CD14-positive monocyte (primary cell): Measurements from ENCODE around the gene CNPY2. TPM values are rescaled to one million over a fixed set of nuclear protein-coding genes. Genes with fewer than 3 reads are reported as not detected.

Experiments
- DNase-seq, 3 donors: peaks; one replicate each; pipeline ENCODE4 v3.0.0-alpha.2; 2011 to 2022
- H2AFZ ChIP-seq: 2 replicates; pipeline ENCODE4 v1.6.0; 2012; ENCODE audit warnings: mild to moderate bottlenecking, low read depth, low read length, inconsistent platforms; ENCODE audit not compliant: insufficient read depth, poor library complexity, severe bottlenecking
- H3K27ac ChIP-seq, 2 donors: 1 replicate in 1 of 2; 2 replicates in 1 of 2; pipeline ENCODE4 v1.5.1; 2012 to 2013; ENCODE audit warnings: low read length in 2 of 2, control low read depth in 1 of 2, inconsistent platforms in 1 of 2, low read depth in 1 of 2, mild to moderate bottlenecking in 1 of 2
- H3K27me3 ChIP-seq, 2 donors: one replicate each; pipeline versions ENCODE4 v1.6.0 to v1.6.1; 2011 to 2013; ENCODE audit warnings: low read length in 2 of 2; ENCODE audit not compliant: control insufficient read depth in 2 of 2, insufficient read depth in 2 of 2
- H3K36me3 ChIP-seq, 2 donors: replicated peaks in 1 of 2; 1 replicate in 1 of 2; 2 replicates in 1 of 2; pipeline versions ENCODE4 v1.5.1 to v1.6.1; 2012 to 2013; ENCODE audit warnings: low read length in 2 of 2, control low read depth in 1 of 2, inconsistent platforms in 1 of 2, mild to moderate bottlenecking in 1 of 2; ENCODE audit not compliant: insufficient read depth in 2 of 2, control insufficient read depth in 1 of 2
- H3K4me1 ChIP-seq, 2 donors: 1 replicate in 1 of 2; 2 replicates in 1 of 2; pipeline versions ENCODE4 v1.5.1 to v1.6.1; 2012 to 2013; ENCODE audit warnings: low read length in 2 of 2, control low read depth in 1 of 2, inconsistent platforms in 1 of 2, mild to moderate bottlenecking in 1 of 2, moderate library complexity in 1 of 2; ENCODE audit not compliant: insufficient read depth in 2 of 2, control insufficient read depth in 1 of 2
- H3K4me2 ChIP-seq: replicated peaks from 2 replicates; pipeline ENCODE3; 2012; ENCODE audit warnings: low read length, moderate library complexity, mild to moderate bottlenecking; ENCODE audit not compliant: poor library complexity, severe bottlenecking; ENCODE audit errors: extremely low read depth
- H3K4me3 ChIP-seq, 3 experiments: fragments of 200-600 bp in 1 of 3; sonication (generic) in 1 of 3; replicated peaks in 1 of 3; 1 replicate in 2 of 3; 2 replicates in 1 of 3; pipeline ENCODE4 v1.5.1; 2011 to 2013; ENCODE audit warnings: low read length in 3 of 3, mild to moderate bottlenecking in 3 of 3, control low read depth in 2 of 3, low read depth in 2 of 3, inconsistent platforms in 1 of 3, moderate library complexity in 1 of 3
- H3K79me2 ChIP-seq: 2 replicates; pipeline ENCODE4 v1.6.0; 2012; ENCODE audit warnings: mild to moderate bottlenecking, control low read depth, inconsistent platforms, low read length, moderate library complexity; ENCODE audit not compliant: insufficient read depth
- H3K9ac ChIP-seq: 2 replicates; pipeline ENCODE4 v1.6.0; 2017; ENCODE audit warnings: low read length, mild to moderate bottlenecking; ENCODE audit not compliant: insufficient read depth, poor library complexity, severe bottlenecking
- H3K9me3 ChIP-seq, 2 donors: replicated peaks in 1 of 2; 1 replicate in 1 of 2; 2 replicates in 1 of 2; pipeline versions ENCODE4 v1.5.1 to v1.6.1; 2012 to 2013; ENCODE audit warnings: low read length in 2 of 2, control low read depth in 1 of 2; ENCODE audit not compliant: control insufficient read depth in 1 of 2, insufficient read depth in 1 of 2
- H4K20me1 ChIP-seq: 2 replicates; pipeline ENCODE4 v1.6.0; 2012; ENCODE audit warnings: mild to moderate bottlenecking, low read length, control low read depth, moderate library complexity; ENCODE audit not compliant: insufficient read depth
- H3K27ac Mint-ChIP-seq, 7 donors: one replicate each; pipeline ENCODE4 v1.8.0; 2020; ENCODE audit warnings: mild to moderate bottlenecking in 7 of 7, mixed read lengths in 7 of 7, moderate library complexity in 6 of 7, inconsistent platforms in 2 of 7
- H3K27me3 Mint-ChIP-seq, 3 donors: one replicate each; pipeline ENCODE4 v1.8.0; 2021 to 2022; ENCODE audit warnings: low read depth in 3 of 3, mild to moderate bottlenecking in 3 of 3, mixed read lengths in 3 of 3, moderate library complexity in 3 of 3, inconsistent platforms in 1 of 3
- H3K36me3 Mint-ChIP-seq, 2 donors: one replicate each; pipeline ENCODE4 v1.8.0; 2020; ENCODE audit warnings: mixed read lengths in 2 of 2, inconsistent platforms in 1 of 2, mild to moderate bottlenecking in 1 of 2
- H3K4me1 Mint-ChIP-seq: one replicate; pipeline ENCODE4 v1.8.0; 2020; ENCODE audit warnings: mild to moderate bottlenecking, mixed read lengths
- H3K4me3 Mint-ChIP-seq, 2 donors: one replicate each; pipeline ENCODE4 v1.8.0; 2020; ENCODE audit warnings: mild to moderate bottlenecking in 2 of 2, mixed read lengths in 2 of 2, moderate library complexity in 1 of 2
- H3K9me3 Mint-ChIP-seq, 7 donors: one replicate each; pipeline ENCODE4 v1.8.0; 2020 to 2022; ENCODE audit warnings: mixed read lengths in 7 of 7, mild to moderate bottlenecking in 6 of 7, moderate library complexity in 6 of 7, inconsistent platforms in 2 of 7
- WGBS: methylation state at CpG from one replicate; pipeline ENCODE4 v1.1.5; 2013; ENCODE audit warnings: missing lambda C conversion rate; ENCODE audit not compliant: insufficient coverage; 5-methylcytosine and 5-hydroxymethylcytosine counted together
- intact Hi-C, 2 donors: fragments of 100-400 bp; cut with micrococcal nuclease; formaldehyde crosslinking; loops; one replicate each; pipeline versions ENCODE4 v1.15.0 to v1.15.1; 2023
- polyA plus RNA-seq, 3 donors: library from polyadenylated mRNA; depleted of rRNA in 1 of 3; unstranded in 2 of 3; stranded (reverse) in 1 of 3; fragments of 300-500 nt in 2 of 3; fragments of >200 nt in 1 of 3; fragmentation: Illumina TruSeq in 2 of 3; gene quantifications; 1 replicate in 2 of 3; 2 replicates in 1 of 3; pipeline ENCODE4 v1.2.3, GENCODE V29; 2012 to 2021
- TF ChIP-seq, protein P1 (sequence below): fragments of 200-600 bp; IDR thresholded peaks from one replicate; pipeline ENCODE4 v1.8.0; 2022; ENCODE audit warnings: antibody characterized with exemption, mild to moderate bottlenecking

CNPY2 gene
- polyA plus RNA-seq, 3 donors = 50.4 to 122 (median 121) TPM

- no peaks in the 10 kb centered on the region for H3K9me3 Mint-ChIP-seq
- Histone ChIP-seq H3K4me2 (no peak overlapping the region), H3K4me1 (peaks cover 9 to 10% of the 10 kb centered on the region in 2 donors), H3K4me3 (no peak overlapping the region), H2AFZ (no peak overlapping the region), H3K9me3 (no peaks in the 10 kb centered on the region), H3K36me3 (peaks cover 30 to 49% of the 10 kb centered on the region in 2 donors), H4K20me1 (no peaks in the 10 kb centered on the region), H3K27ac (no peak overlapping the region), H3K9ac (no peak overlapping the region), H3K27me3 (no peaks in the 10 kb centered on the region), H3K79me2 (peaks cover 12% of the 10 kb centered on the region)
- WGBS = 79% methylated on average over 2 of the region's 8 CpGs
- H3K4me3 Mint-ChIP-seq = no peak overlapping the region
- H3K36me3 Mint-ChIP-seq = peaks cover 21 to 36% of the 10 kb centered on the region in 2 donors
- intact Hi-C loops = no loop called here
- no peak for DNase-seq
- H3K27me3 Mint-ChIP-seq = no peaks in the 10 kb centered on the region
- TF ChIP-seq, protein P1, sequence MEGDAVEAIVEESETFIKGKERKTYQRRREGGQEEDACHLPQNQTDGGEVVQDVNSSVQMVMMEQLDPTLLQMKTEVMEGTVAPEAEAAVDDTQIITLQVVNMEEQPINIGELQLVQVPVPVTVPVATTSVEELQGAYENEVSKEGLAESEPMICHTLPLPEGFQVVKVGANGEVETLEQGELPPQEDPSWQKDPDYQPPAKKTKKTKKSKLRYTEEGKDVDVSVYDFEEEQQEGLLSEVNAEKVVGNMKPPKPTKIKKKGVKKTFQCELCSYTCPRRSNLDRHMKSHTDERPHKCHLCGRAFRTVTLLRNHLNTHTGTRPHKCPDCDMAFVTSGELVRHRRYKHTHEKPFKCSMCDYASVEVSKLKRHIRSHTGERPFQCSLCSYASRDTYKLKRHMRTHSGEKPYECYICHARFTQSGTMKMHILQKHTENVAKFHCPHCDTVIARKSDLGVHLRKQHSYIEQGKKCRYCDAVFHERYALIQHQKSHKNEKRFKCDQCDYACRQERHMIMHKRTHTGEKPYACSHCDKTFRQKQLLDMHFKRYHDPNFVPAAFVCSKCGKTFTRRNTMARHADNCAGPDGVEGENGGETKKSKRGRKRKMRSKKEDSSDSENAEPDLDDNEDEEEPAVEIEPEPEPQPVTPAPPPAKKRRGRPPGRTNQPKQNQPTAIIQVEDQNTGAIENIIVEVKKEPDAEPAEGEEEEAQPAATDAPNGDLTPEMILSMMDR = no peak
- peak overlapping the region in 1 of 7 donors; percentile 22 for H3K27ac Mint-ChIP-seq
- peaks cover 14% of the 10 kb centered on the region for H3K4me1 Mint-ChIP-seq
These were observed 10.8 kb downstream of the CNPY2 start for GRCh38 chr12:56304872-56305590.

DNA sequence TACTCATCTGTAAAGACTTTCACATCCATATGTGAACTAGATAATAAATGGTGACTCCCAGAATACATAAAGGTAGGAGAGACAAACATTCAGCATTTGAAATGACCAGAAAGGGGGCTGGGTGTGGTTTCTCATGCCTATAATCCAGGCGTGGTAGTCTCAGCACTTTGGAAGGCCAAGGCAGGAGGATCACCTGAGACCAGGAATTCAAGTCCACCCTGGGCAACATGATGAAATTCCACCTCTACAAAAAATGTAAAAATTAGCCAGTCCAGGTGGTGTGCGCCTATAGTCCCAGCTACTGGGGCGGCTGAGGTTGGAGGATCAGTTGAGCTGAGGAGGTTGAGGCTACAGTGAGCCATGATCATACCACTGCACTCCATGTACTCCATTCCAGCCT is 11.5 kb downstream of the CNPY2 start:
- Histone ChIP-seq H3K27ac (no peak overlapping the region), H3K4me3 (no peak overlapping the region), H3K36me3 (peaks cover 27 to 42% of the 10 kb centered on the region in 2 donors), H3K9ac (no peak overlapping the region), H2AFZ (no peak overlapping the region), H3K27me3 (no peaks in the 10 kb centered on the region), H3K9me3 (no peaks in the 10 kb centered on the region), H3K4me2 (no peak overlapping the region), H4K20me1 (peaks cover 5% of the 10 kb centered on the region), H3K79me2 (peaks cover 19% of the 10 kb centered on the region), H3K4me1 (peaks cover 13 to 15% of the 10 kb centered on the region in 2 donors)
- no peaks in the 10 kb centered on the region for H3K27me3 Mint-ChIP-seq
- no peak overlapping the region for H3K4me3 Mint-ChIP-seq
- WGBS = no CpG with 5 or more reads among the region's 3 CpGs
- peaks cover 19% of the 10 kb centered on the region for H3K4me1 Mint-ChIP-seq
- H3K36me3 Mint-ChIP-seq = peaks cover 18 to 29% of the 10 kb centered on the region in 2 donors
- TF ChIP-seq, protein P1 = no peak
- no peak for DNase-seq
- H3K9me3 Mint-ChIP-seq = no peaks in the 10 kb centered on the region
- H3K27ac Mint-ChIP-seq = peak overlapping the region in 2 of 7 donors; percentile 25 to 46
- intact Hi-C loops = no loop called here
